AG09319 (cell line): Measurements from ENCODE around the gene IER5.
"Not testable (repeated sequence)": the region's sequence is repeated elsewhere in the genome, so short reads cannot be mapped to it uniquely, and the experiment has no call there.

Experiments used
- DNase-seq: peaks from one replicate; pipeline ENCODE4 v3.0.0-alpha.2; 2010; ENCODE audit warnings: low read depth; ENCODE audit errors: extremely low read depth
- TF ChIP-seq, protein P1 (sequence below): IDR thresholded peaks from 2 replicates; pipeline ENCODE4 v1.5.1; 2011; ENCODE audit warnings: low read depth, mild to moderate bottlenecking, inconsistent platforms, low read length, moderate library complexity

Gene IER5

GRCh38 chr1:181056560-181056959, 31.9 kb upstream of the IER5 start:
- no peak for DNase-seq
- TF ChIP-seq, protein P1, sequence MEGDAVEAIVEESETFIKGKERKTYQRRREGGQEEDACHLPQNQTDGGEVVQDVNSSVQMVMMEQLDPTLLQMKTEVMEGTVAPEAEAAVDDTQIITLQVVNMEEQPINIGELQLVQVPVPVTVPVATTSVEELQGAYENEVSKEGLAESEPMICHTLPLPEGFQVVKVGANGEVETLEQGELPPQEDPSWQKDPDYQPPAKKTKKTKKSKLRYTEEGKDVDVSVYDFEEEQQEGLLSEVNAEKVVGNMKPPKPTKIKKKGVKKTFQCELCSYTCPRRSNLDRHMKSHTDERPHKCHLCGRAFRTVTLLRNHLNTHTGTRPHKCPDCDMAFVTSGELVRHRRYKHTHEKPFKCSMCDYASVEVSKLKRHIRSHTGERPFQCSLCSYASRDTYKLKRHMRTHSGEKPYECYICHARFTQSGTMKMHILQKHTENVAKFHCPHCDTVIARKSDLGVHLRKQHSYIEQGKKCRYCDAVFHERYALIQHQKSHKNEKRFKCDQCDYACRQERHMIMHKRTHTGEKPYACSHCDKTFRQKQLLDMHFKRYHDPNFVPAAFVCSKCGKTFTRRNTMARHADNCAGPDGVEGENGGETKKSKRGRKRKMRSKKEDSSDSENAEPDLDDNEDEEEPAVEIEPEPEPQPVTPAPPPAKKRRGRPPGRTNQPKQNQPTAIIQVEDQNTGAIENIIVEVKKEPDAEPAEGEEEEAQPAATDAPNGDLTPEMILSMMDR, result no peak

DNA sequence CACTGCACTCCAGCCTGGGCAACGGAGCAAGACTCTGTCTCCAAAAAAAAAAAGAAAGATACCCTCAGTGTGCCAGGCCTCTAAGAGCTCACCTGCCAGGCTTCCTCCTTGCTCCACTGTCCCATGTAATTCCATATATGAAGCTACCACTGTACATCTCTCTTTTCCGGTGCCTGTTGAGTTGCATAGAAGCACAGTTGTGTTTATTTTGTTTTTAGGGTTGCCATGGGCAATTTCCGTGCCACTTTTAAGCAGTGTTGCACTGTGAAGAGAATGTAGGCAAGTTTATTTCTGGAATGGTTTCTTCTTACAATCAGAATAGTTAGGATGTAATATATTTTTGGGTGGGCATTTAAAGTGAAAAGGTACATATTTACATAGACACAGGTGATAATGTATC, 31.4 kb upstream of the IER5 start:
- TF ChIP-seq, protein P1, result no peak
- no peak for DNase-seq

DNA sequence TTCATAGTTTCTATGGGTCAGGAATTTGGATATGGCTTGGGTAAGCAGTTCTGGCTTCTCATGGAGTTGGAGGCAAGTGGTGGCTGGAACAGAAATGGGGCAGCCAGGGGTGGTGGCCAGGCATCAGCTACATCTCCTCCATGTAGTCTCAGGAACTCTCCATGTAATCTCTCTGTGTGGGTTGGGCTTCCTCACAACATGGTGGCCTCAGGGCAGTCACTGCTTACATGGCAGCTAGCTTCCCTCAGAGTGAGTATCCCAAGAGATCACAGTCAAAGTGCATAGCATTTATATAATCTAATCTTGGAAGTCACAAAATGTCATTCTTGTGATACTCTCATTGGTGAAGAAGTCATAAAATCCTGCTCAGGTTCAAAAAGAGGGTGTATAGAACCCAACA, 29.1 kb upstream of the IER5 start:
- TF ChIP-seq, protein P1, result no peak
- no peak for DNase-seq

DNA sequence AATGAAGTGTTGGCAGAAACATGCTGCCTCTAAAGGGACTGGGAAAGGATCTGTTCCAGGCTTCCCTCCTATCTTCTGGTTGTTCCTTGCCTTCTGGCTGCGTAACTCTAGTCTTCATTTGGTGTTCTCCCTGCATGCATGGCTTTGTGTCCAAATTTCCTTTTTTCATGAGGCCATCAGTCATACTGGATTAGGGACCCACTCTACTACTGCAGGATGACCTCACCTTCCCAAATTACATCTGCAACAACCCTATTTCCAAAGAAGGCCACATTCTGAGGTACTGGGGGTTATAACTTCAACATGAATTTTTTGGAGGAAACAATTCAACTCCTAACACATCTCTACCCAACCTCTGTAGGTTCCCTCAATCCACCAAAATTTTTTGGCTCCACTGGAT, 28.4 kb upstream of the IER5 start:
- no peak for DNase-seq
- TF ChIP-seq, protein P1, result no peak

DNA sequence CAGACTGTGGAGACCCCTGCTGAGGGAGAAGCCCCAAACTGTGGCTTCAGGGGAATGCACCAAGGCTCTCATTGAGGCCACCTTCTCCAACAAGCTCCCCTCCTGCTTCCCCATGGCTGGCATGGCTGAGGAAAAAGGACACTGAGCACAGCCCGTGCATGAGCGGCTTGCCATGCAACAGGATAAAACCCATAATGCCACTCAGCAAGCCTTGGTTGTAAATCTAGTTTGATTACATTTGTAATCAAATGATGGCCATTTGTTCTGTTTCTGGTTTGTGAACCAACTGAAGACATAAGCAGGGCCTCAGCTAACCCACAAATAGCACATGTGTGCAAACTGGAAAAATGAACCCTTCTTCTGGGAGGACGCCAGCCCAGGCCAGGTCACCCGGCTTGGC, 27.6 kb upstream of the IER5 start:
- DNase-seq, result not testable (repeated sequence)

DNA sequence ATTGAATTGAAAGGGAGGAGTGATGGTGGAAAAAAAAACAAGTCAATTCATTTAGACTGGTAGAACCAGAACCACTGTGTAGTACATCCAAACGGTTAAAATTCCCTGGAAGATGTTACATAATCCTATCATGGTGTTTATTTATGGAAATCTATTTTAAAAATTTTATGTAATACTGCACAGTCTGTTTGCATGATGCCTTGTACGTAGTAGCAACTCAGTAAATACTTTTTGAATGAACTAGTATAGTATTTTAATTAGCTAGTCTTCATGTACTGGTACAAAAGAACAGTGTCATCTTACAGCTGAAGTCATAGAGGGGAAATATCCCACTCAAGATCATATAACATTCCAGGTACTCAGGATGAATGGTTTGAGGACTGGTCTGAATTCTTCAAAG, 27.0 kb upstream of the IER5 start:
- TF ChIP-seq, protein P1, result no peak
- DNase-seq, result no peak

- TF ChIP-seq, protein P1, result no peak
- no peak for DNase-seq
Measured at GRCh38 chr1:181061891-181062835, 26.3 kb upstream of the IER5 start.
